Measurements from ENCODE around the gene CFAP53.

CFAP53 gene

DNA sequence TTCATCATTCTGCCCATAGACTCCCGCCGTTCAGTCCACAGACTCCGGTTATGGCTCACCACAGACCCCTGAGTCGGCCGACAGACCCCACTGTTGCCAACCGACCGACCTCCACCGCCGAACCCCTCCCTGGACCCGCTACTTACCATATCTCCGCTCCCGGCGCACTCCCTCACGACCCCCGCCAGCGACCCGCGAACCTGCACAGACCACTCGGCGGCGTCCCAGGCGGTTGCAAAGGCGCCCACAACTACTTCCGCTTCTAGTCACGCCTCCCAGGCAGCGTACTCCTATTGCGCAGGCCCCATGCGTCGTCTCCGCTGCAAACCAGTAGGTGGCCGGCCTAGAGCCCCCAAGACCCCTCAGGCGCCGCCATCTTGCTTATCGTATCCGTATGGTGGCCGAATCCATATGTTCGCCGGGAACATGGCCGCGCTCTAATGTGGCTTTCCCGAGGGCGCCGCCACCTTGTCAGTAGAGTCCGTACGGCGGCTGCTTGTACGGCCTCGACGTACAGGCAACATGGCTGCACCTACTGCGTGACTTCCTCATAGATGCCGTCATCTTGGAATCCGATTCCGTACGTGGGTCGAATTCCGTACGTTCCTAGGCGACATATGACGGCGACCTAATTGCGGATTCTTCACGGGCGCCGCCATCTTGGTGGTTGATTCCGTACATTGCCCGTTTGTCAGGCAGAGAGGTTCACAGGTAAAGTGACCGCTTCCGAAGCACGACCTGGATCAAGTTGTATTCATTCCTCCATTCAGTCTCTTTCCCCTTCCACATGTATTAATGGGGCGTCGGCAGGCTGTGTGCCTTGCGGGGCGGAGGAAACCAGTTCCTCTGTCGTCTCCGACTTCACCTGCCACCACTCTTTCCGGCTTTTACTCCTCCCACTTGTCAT, 21.4 kb upstream of the CFAP53 start, which contains the start of gene CXXC1:
Gene CXXC1, minus strand, starts transcription at position 252 of the 907 bp plus-strand sequence. Its CDS starts 103 bp downstream, at position 149.
- DNase-seq = peak; percentile 100

GRCh38 chr18:50287028-50287440, 20.7 kb upstream of the CFAP53 start:
- peak; percentile 78 for DNase-seq

- DNase-seq = peak; percentile 44
These were observed 20.2 kb upstream of the CFAP53 start for GRCh38 chr18:50286391-50287027.

GRCh38 chr18:50285631-50286321, 19.5 kb upstream of the CFAP53 start:
- DNase-seq = no peak

- DNase-seq = no peak
These were observed 18.8 kb upstream of the CFAP53 start for GRCh38 chr18:50285071-50285470.

- peak; percentile 45 for DNase-seq
These were observed 18.1 kb upstream of the CFAP53 start for GRCh38 chr18:50284255-50284885.

- DNase-seq = peak; percentile 52
These were observed 17.3 kb upstream of the CFAP53 start for GRCh38 chr18:50283469-50284209.

DNA sequence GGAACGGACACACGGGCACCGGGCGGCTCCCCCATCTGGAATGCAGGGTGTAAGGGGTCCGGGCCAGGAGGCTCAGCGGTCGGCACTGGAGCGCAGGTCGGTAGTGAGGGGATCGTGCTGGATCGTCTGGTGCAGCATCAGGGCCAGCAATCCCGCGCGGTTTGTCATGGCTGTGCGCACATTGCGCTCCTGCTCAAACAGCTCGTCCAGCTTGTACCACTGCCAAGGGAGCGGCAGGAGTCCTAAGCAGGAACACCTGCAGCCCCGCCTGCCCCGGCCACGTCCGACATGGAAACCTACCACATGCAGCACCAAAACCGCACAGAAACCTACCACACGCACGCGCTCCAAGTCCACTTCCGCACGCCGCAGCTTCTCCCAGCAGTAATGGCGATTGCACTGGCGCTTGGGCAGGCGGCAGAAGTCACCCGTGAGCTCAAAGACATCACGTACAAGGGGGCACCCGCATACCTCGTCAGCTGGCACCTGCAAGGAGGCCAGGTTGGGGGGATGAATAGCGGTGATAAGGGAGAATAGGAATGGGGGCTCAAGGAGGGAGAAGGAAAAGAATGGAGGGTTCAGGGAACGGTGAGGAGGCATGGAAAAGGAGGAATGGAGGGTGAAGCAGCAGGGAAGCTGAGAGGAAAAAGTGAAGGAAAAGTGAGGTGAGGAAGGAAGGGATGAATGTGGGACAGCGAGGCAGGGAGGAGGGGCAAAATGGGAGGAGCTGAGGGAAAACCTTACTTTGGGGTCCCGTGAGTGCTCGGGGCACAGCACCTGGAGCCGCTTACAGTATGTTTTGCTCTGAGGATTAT, 16.4 kb upstream of the CFAP53 start:
- DNase-seq = peak; percentile 44

GRCh38 chr18:50281972-50282520, 15.8 kb upstream of the CFAP53 start:
- no peak for DNase-seq

DNA sequence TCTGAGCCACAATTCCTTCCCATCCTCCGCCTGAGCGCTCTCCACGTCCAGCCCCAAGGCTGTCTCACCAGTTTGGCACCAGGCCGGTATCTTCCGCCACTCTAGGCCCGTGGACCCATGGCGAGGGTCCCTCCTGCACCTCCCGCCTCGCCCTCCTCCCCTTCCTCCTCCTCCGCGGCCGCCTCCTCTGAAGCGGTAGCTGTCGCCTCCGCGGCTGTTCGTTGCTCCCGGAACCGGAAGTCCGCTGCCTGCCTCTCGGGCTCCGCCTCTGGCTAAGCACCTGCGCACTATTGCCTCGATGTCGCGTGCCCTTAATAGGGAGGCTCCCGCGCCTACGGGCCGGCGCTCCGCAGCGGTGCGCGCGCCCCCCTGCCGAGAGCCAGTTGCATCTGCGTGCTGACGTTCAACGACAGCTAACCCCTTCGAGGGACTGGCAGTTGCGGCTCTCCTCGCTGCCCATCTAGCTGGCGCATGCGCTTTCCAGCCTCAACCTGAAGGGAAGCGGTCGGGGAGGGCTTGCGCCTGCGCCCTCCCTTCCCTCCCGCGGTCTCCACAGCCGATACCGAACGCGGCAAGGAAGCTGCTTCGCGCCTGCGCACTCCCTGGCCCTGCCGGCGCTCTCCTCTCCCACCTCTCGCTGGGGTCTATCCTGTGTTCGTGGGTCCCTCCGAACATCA, 15.1 kb upstream of the CFAP53 start, which contains the start of gene MBD1:
Gene MBD1, minus strand, starts transcription at position 229 of the 677 bp plus-strand sequence. CDS start 1,531 bp downstream, outside the sequence.
- DNase-seq = peak; percentile 100

DNA sequence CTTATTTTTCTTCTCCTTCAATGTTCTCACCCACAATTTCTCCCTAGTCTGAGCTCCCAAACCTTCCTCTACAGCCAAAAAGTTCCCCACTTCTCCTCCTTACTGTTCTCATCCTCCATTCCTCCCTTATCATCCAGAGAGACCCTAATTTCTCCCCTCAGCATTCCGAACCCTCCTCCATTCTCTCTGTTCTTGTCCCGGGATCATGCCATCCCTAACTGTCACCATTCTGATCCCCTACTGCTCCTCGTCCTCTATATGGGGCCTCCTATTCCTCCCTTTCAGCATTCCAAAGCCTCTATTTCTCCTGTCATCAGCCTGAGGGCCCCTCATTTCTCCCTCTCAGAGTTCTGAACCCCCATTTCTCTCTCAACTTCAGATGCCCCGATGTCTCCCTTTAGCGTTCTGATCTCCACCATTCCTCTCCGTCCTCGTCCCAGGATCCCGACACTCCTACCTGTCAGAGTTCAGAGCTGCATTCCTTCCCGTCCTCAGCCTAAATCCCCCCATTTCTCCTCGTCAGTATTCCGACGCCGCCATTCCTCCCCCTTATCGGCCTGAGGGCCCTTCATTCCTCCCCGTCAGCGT, 14.5 kb upstream of the CFAP53 start:
- no peak for DNase-seq

DNA sequence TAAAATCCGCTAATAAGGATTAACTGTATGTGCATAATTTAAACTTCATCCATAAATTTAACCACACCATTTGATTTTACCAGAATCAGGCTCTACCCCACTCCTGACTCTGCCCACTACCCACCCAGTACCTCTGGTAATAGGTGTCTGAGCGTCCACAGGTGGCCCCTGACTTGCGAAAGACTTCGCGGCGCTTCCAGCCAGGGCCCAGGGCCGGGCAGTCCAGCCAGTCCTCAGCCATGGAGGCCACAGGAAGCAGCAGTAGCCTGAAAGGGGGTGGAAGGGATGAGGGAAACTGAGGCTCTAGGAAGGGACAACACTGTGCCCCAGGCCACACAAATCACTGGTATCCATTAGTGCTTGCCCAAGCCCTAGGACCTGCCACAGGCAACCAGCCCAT, 13.5 kb upstream of the CFAP53 start:
- no peak for DNase-seq

DNA sequence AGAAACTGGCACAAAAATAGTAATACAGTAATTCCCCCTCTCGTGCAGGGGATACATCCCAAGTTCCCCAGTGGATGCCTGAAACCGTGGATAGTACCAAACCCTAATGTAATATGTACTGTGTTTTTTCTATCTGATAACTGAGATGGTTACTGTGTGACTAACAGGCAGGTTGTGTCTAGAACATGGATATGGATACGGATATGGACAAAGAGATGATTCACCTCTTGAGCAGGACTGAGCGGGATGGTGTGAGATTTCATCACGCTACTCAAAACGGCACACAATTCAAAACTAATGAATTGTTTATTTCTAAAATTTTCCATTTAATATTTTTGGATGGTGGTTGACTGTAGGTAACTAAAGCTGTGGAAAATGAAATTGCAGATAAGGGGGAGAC, 11.6 kb upstream of the CFAP53 start:
- peak; percentile 52 for DNase-seq

DNA sequence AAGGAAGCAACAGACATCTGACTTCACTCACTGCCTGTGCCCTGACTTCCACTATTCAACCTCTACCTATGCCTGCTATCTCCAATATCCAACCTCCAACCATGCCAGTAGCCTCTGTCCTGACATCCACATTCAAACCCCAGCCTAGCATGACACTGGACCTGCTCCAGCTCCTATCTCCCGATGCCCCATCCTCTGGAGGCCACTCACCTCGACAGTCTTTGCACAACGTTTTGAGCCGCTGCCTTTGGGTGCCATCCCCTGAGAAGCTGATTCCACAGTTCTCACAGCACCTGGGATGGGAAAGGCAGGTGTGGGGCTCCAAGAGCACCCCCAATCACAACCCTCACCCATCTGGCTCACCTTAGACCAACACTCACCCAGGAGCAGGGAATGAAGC, 10.2 kb upstream of the CFAP53 start:
- DNase-seq = no peak

DNA sequence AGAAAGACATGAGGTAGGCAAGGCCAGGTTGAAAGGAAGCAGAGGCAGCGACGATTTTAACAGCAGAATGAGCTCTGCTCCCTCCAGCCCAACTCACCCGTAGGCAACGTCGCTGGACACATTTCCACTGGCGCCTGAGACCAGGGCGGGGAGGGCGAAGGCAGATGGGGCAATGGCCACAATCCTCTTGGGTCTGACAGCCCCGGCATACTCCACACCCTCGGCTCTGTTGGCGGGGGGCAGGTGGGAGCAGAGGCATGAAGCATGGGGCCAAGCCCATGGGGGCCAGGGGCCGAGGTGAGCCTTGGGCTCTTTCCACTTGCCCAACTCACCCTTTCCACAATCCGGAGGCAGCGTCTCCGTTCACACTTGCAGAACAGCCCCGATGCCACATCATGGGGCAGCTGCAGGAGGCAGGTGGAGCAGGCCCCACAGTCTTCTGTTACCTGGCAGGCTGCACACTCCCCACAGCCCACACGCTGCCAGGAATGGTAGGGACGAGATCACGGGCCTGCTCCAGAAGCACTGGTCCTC, 9.3 kb upstream of the CFAP53 start:
- DNase-seq = no peak

- no peak for DNase-seq
These were observed 8.6 kb upstream of the CFAP53 start for GRCh38 chr18:50274941-50275340.

DNA sequence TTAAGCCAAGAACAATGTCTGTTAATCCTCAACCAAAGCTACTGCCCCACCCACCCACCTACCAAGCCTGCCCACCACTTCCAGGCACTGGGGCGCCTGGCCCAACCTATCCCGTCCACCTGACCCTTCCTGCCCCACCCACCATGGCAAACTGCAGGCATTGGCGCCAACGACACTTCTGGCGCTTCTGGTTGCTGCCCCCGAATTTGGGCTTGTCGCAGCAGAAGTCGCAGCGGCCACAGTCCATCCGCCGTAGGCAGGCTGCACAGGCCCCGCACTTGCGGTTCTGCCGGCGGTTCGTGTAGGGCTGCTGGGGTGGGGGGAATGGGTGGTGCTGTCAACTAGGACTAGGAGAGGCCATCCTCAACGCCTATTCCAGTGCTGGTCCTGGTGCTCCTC, 7.7 kb upstream of the CFAP53 start:
- no peak for DNase-seq

GRCh38 chr18:50273203-50274043, 7.1 kb upstream of the CFAP53 start:
- no peak for DNase-seq

DNA sequence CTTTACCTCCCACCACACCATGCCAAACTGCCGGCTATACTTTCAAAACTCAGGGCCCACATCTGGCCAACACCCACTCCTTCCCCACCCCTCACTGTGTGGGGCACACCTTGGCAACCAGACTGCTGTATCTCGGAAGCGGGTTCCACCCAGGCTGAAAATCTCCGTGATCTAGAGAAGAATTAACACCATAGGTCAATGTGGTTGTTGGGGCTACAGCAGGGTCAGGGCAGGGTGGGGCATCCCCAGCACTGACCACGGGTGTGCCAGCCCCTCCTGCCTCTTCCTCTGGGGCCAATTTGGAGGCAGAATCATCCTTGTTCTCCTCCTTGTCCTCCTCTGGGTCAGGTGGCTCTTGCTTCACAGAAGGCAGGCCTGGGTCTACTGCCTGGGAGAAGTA, 6.3 kb upstream of the CFAP53 start:
- DNase-seq = no peak
